ENCODE results near the gene DVL1. TPM values are rescaled to one million over a fixed set of nuclear protein-coding genes. Genes with fewer than 3 reads are reported as not detected.

DVL1 gene
- total RNA-seq (100 to 1,000 TPM in 3 of 5 donors, 10 to 100 TPM in 2; 41.3 to 229 (median 143) TPM), polyA plus RNA-seq (10 to 100 TPM; 47.4 to 80.4 (median 64.0) TPM)
- long read RNA-seq, donor 1, partial matches to known transcripts: 0 of 1 reads
- long read RNA-seq, donor 1, other reads (novel, unspliced or antisense): 0 of 1 reads
- long read RNA-seq, donor 2, partial matches to known transcripts: 0 of 2 reads
- long read RNA-seq, donor 2, other reads (novel, unspliced or antisense): 0 of 2 reads
- long read RNA-seq, donor 3, partial matches to known transcripts: 0 of 2 reads
- long read RNA-seq, donor 3, other reads (novel, unspliced or antisense): 0 of 2 reads
- long read RNA-seq, donor 4: 0 reads
- long read RNA-seq, donor 5: 0 reads
- long read RNA-seq, donor 6: 0 reads
- long read RNA-seq, donor 7, partial matches to known transcripts: 0 of 1 reads
- long read RNA-seq, donor 7, other reads (novel, unspliced or antisense): 0 of 1 reads
- long read RNA-seq, donor 8, partial matches to known transcripts: 0 of 3 reads
- long read RNA-seq, donor 8, other reads (novel, unspliced or antisense): 0 of 3 reads
- long read RNA-seq, donor 9: 0 reads
- long read RNA-seq, donor 10, partial matches to known transcripts: 0 of 1 reads
- long read RNA-seq, donor 10, other reads (novel, unspliced or antisense): 0 of 1 reads

DNA sequence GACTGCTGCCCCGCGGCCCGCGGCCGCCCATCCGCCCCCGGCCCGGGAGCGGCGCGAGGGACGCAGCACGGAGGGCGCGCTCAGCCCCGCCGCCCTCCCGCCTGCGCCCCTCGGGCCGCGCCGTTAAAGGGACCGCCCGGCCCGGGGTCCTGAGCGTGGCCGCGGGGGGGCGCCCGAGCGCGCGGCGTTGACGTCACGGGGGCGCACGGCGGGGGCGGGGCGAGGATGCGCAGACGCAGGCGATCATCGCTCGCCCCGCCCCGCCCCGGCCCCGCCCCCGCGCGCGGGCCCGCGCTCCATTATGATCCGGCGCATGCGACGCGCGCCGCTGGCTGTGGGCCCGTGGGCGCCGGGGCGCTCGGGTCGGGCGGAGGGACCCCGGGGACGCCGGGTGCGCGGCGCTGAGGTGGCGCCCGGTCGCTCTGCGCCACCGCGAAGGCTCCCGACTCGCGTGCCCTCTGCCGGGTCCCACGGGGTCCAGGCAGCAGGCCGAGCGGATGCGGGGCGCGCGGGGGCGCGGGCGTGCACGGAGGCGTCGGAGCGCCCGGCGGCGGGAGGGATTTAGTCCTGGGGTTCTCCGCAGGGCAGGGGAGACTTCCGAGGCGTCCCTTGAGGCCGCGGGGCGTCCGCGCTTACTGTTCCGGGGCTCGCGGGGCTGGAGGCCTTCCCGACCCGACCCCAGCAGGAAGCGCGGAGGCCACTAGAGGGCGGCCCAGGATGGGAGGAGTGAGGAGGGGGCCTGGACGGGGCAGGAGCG, at the start of gene DVL1:
TSS of gene DVL1 (minus strand) at position 163 of the 757 bp plus-strand sequence. CDS start 353 bp downstream, outside the sequence.
- Histone ChIP-seq H3K27me3 (peaks cover 0 to 31% (median 19%) of the 10 kb centered on the region in 3 donors), H3K4me3 (peak within 1 kb of the TSS; percentile 72 to 80 (median 75)), H3K36me3 (peaks cover 0 to 17% (median 7%) of the 10 kb centered on the region in 4 donors), H3K4me1 (peaks cover 63 to 73% (median 72%) of the 10 kb centered on the region in 4 donors), H3K9me3 (no peaks in the 10 kb centered on the region), H3K27ac (peak within 1 kb of the TSS; percentile 85 to 93 (median 92))
- TF ChIP-seq, protein P1, sequence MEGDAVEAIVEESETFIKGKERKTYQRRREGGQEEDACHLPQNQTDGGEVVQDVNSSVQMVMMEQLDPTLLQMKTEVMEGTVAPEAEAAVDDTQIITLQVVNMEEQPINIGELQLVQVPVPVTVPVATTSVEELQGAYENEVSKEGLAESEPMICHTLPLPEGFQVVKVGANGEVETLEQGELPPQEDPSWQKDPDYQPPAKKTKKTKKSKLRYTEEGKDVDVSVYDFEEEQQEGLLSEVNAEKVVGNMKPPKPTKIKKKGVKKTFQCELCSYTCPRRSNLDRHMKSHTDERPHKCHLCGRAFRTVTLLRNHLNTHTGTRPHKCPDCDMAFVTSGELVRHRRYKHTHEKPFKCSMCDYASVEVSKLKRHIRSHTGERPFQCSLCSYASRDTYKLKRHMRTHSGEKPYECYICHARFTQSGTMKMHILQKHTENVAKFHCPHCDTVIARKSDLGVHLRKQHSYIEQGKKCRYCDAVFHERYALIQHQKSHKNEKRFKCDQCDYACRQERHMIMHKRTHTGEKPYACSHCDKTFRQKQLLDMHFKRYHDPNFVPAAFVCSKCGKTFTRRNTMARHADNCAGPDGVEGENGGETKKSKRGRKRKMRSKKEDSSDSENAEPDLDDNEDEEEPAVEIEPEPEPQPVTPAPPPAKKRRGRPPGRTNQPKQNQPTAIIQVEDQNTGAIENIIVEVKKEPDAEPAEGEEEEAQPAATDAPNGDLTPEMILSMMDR (IDR thresholded peaks at IDR 0.05): peak in 4 of 7 experiments; percentile 21 to 29 (median 27)
- TF ChIP-seq POLR2AphosphoS5 (IDR thresholded peaks at IDR 0.05) (peak in 2 of 3 donors; percentile 32 to 47), EP300 (IDR thresholded peaks at IDR 0.05) (no peak)
- WGBS, 5 donors: 0 to 1% (median 0%) methylated on average over 29 to 121 of the region's 122 CpGs
- peak; percentile 61 to 89 for DNase-seq
- intact Hi-C loops (cut with DNase I; ENCODE audit: low total_unique reads): no loop called here

GRCh38 chr1:1398677-1399186, 49.5 kb upstream of the DVL1 start:
- TF ChIP-seq, protein P1 (IDR thresholded peaks at IDR 0.05): no peak
- TF ChIP-seq EP300 (IDR thresholded peaks at IDR 0.05) (no peak), POLR2A (IDR thresholded peaks at IDR 0.05) (no peak), POLR2AphosphoS5 (IDR thresholded peaks at IDR 0.05) (no peak)
- DNase-seq: no peak
- peak overlapping the region; percentile 87 to 100 (median 99) for H3K4me3 ChIP-seq
- H3K9me3 ChIP-seq: no peaks in the 10 kb centered on the region
- intact Hi-C loops (cut with DNase I; ENCODE audit: low total_unique reads): no loop called here
- H3K36me3 ChIP-seq: peaks cover 63 to 77% (median 75%) of the 10 kb centered on the region in 4 donors
- peaks cover 26 to 75% (median 58%) of the 10 kb centered on the region in 4 donors for H3K4me1 ChIP-seq
- H3K27me3 ChIP-seq: no peaks in the 10 kb centered on the region
- 0 to 1% (median 0%) methylated on average over 5 to 54 of the region's 54 CpGs for WGBS, 5 donors
- peak overlapping the region; percentile 81 to 94 (median 90) for H3K27ac ChIP-seq

GRCh38 chr1:1397839-1398523, 48.8 kb upstream of the DVL1 start:
- H3K36me3 ChIP-seq: peaks cover 64 to 77% (median 75%) of the 10 kb centered on the region in 4 donors
- peak overlapping the region in 4 of 5 donors; percentile 84 to 94 (median 90) for H3K27ac ChIP-seq
- 38 to 60% (median 46%) methylated on average over 17 to 19 of the region's 19 CpGs for WGBS, 5 donors

GRCh38 chr1:1395166-1395565, 45.9 kb upstream of the DVL1 start:
- no peak overlapping the region for H3K4me3 ChIP-seq
- no peak for DNase-seq
- H3K27ac ChIP-seq: no peak overlapping the region
- no peaks in the 10 kb centered on the region for H3K27me3 ChIP-seq
- H3K4me1 ChIP-seq: peaks cover 17 to 46% (median 33%) of the 10 kb centered on the region in 4 donors
- H3K9me3 ChIP-seq: no peaks in the 10 kb centered on the region
- intact Hi-C loops (cut with DNase I; ENCODE audit: low total_unique reads): no loop called here
- TF ChIP-seq EP300 (IDR thresholded peaks at IDR 0.05) (no peak), POLR2AphosphoS5 (IDR thresholded peaks at IDR 0.05) (no peak), POLR2A (IDR thresholded peaks at IDR 0.05) (no peak)
- TF ChIP-seq, protein P1 (IDR thresholded peaks at IDR 0.05): no peak
- peaks cover 68 to 81% (median 78%) of the 10 kb centered on the region in 4 donors for H3K36me3 ChIP-seq
- 82 to 92% (median 90%) methylated on average over 11 of the region's 11 CpGs for WGBS, 5 donors

More at GRCh38 chr1:1397839-1398523, 48.8 kb upstream of the DVL1 start:
- intact Hi-C loops (cut with DNase I; ENCODE audit: low total_unique reads): no loop called here
- Histone ChIP-seq H3K4me3 (peak overlapping the region; percentile 87 to 100 (median 99)), H3K4me1 (peaks cover 26 to 67% (median 59%) of the 10 kb centered on the region in 4 donors), H3K27me3 (no peaks in the 10 kb centered on the region), H3K9me3 (no peaks in the 10 kb centered on the region)
- no peak for TF ChIP-seq EP300 (IDR thresholded peaks at IDR 0.05)
- DNase-seq: peak in 1 of 2 donors; percentile 41
